Right kidney (tissue), 9 donors: Measurements from ENCODE around the gene TMEM233.
A peak's percentile ranks its signal among the peaks of the same experiment; 100 is the strongest.

Experiments
- DNase-seq: peaks from one replicate; pipeline ENCODE4 v3.0.0-alpha.2; 2016
- long read RNA-seq, 8 donors: transcript quantifications; one replicate each; lab custom pipeline, GENCODE V29; 2026

TMEM233 gene
- long read RNA-seq, donor 1, partial matches to known transcripts, result 0 of 1 reads
- long read RNA-seq, donor 1, other reads (novel, unspliced or antisense), result 0 of 1 reads
- long read RNA-seq, donor 2, partial matches to known transcripts, result 0 of 1 reads
- long read RNA-seq, donor 2, other reads (novel, unspliced or antisense), result 0 of 1 reads
- long read RNA-seq, donor 3, partial matches to known transcripts, result 0 of 1 reads
- long read RNA-seq, donor 3, other reads (novel, unspliced or antisense), result 0 of 1 reads
- long read RNA-seq, donor 4, partial matches to known transcripts, result 0 of 2 reads
- long read RNA-seq, donor 4, other reads (novel, unspliced or antisense), result 0 of 2 reads
- long read RNA-seq, donor 5, result 0 reads
- long read RNA-seq, donor 6, partial matches to known transcripts, result 0 of 1 reads
- long read RNA-seq, donor 6, other reads (novel, unspliced or antisense), result 0 of 1 reads
- long read RNA-seq, donor 7, partial matches to known transcripts, result 0 of 1 reads
- long read RNA-seq, donor 7, other reads (novel, unspliced or antisense), result 0 of 1 reads
- long read RNA-seq, donor 8, partial matches to known transcripts, result 0 of 1 reads
- long read RNA-seq, donor 8, other reads (novel, unspliced or antisense), result 0 of 1 reads

DNA sequence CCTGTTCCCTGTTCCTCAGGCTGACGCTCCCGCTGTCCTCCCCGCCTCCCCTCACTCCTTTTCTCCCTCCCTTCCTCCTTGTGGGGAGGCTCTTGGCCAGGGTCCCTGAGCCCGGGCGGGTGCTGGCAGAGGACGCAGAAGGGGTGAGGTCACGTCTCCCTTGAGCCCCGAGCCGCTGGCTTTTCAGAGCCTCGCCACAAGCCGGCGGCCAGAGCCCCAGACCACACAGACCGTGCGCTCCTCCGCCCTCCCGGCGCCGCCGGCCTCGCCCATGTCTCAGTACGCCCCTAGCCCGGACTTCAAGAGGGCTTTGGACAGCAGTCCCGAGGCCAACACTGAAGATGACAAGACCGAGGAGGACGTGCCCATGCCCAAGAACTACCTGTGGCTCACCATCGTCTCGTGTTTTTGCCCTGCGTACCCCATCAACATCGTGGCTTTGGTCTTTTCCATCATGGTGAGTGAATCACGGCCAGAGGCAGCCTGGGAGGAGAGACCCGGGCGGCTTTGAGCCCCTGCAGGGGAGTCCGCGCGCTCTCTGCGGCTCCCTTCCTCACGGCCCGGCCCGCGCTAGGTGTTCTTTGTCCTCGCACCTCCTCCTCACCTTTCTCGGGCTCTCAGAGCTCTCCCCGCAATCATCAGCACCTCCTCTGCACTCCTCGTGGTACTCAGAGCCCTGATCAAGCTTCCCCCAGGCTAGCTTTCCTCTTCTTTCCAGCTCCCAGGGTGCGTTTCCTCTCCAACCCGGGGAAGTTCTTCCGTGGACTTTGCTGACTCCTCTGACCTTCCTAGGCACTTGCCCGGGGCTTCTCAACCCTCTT, at the start of gene TMEM233:
Gene TMEM233, plus strand, starts transcription at position 197 of the 821 bp plus-strand sequence. Its CDS starts 75 bp downstream, at position 272.
- DNase-seq, result peak; percentile 29

DNA sequence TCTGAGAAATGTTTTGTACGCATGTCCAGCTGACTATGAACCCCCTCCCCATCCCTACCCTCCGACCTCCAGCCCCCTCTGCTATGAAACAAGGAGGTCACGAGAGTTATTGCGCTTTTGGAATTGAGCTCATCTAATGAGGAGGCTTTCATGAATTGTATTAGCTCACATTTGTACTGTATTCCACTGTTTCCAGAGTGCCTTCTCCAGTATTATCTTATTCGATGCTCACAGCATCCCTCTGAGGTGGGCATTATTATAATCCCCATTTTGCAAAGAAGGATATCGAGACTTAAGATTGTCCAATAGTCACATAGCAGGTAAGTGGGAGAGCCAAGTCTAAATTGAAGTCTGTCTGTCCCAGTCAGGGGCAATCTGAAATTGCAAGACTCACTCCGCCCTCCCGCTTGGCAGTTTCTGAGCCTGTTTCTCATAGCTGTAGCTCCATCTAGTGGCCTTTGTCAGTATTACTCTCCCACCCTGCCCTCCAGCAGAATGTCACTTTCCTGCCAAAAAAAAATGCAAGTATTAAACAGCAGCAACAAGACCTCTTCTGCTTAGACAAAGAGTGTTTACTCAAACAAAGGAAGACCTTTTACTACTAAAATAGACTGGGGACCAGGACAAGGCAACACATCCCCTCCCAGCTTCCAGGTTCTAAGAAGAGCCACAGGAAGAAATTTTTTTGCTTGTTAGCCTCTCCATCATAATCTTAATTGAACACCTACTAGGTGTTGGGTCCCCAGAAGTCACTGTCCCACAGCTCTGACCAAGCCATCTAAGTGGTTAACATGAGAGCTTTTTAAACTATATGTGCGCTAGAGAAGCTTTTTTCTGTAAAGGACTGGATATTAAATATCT, 48.6 kb upstream of the TMEM233 start:
- DNase-seq, result peak; percentile 39

DNA sequence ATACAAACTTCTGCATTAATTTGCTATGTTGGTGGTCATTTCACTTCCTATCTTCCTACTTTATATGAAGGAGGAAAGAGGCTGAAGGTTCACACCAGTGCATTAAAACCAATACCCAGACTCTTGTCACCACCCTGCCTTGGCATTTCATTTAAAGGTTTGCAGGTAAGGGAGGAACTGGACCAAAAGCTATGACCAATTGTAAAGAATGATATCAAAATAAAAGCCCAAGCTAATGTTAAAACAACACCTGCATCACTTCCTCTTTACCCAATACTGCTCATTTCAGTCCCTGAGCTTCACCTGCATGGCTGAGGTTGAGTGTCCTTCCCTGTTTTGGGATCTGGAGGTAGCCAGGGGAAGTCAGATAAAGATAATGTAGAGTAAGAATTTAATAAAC, 47.2 kb upstream of the TMEM233 start:
- no peak for DNase-seq

DNA sequence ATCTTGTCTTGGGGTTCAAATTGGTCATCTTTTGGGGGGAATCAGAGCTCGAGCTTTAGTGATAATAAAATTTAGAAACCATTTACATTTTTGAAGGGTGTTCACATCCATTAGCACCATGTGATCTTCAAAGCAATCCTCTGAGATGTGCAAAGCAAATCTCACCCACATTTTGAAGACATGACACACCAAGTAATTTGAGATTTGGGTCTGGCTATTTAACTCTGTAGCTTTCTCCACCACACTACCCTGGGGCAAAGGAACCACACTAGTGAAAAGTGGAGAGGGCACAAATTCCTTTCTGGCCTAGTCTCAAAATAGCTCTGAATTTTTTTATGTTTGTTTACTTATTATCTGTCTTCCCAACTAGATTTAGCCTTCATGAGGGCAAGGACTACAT, 46.6 kb upstream of the TMEM233 start:
- no peak for DNase-seq

DNA sequence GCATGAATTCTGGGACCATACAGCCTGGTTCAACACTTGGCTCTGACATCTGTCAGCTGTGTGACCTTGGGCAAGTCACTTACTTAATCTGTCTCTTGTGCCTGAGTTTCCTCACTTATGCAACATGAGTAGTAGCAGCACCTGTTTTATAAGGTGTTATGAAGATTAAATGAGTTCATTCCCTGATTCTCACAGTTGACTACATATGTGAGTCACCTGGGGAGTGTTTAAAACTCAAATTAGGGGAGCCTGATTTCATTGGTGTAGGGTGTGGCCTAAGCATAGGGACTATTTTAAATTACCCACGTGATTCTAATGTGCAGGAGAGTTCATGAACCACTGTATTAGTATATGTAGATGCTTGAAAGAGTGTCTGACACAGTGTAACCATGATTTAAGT, 36.7 kb upstream of the TMEM233 start:
- no peak for DNase-seq

DNA sequence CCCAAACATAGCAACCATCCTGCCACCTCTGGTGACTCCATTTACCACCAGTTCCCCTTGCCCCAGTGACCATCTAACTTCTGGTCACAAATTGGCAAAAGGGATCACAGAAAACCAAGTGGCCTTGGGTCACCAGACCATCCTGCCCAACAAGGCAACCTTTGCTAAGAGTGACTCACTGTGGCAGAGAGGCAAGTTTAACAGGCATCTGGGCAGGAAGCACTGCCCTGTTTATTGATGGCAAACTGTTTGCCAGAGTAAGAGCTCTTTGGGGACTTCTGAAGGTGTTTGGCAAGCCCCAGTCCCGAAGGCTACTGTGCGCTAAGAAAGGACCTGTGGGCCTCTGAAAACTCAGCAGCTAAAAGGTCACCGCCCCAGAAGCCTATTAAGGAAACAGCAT, 28.2 kb upstream of the TMEM233 start:
- DNase-seq, result no peak

DNA sequence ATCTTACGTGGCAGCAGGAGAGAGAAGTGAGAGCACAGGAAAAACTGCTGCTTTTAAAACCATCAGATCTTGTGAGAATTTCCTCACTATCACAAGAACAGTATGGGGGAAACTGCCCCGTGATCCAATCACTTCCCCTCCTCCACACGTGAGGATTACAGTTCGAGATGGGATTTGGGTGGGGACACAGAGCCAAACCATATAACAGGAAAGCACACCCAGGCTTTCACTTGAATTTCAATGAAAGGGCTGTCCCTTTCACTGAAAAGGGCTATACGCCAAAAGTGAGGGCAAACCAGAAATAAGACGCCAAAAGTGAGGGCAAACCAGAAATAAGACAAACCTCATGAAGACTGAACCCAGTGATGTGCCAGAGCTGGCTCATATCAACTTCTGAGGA, 22.8 kb upstream of the TMEM233 start:
- DNase-seq, result no peak

DNA sequence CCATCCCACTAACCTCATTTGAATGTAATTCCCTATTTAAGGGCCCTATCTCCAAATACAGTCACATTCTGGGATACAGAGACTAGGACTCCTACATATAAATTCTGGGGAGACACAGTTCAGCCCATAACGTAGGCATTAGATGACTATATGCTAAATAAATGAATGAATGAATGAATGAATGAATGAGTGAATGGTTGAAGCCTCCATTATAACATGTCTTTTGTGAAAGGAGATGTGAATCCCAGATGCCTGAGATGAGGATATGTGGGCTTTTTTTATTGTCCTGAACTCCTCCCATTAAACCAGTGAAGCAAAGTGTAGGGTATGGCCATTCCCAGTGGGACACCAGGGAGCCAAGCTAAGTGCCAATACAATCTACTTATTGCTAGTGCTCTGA, 20.5 kb upstream of the TMEM233 start:
- no peak for DNase-seq

DNA sequence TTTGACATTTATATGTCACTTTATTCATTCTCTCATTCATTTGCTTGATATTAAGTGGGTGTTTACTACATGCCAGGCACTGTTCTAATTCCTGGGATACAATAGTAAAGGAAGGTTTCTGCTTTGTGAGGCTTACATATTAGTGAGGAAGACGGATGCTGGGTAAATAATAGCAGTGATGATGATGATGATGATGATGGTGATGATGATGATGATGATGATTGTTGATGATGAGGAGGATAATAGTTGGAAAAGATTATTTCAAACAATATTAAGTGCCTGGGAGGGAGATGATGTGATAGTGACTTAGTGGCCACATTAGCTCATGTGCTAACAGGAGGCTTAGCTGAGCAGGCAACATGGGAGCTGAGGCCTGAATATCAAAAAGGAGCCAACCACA, 19.3 kb upstream of the TMEM233 start:
- DNase-seq, result no peak

DNA sequence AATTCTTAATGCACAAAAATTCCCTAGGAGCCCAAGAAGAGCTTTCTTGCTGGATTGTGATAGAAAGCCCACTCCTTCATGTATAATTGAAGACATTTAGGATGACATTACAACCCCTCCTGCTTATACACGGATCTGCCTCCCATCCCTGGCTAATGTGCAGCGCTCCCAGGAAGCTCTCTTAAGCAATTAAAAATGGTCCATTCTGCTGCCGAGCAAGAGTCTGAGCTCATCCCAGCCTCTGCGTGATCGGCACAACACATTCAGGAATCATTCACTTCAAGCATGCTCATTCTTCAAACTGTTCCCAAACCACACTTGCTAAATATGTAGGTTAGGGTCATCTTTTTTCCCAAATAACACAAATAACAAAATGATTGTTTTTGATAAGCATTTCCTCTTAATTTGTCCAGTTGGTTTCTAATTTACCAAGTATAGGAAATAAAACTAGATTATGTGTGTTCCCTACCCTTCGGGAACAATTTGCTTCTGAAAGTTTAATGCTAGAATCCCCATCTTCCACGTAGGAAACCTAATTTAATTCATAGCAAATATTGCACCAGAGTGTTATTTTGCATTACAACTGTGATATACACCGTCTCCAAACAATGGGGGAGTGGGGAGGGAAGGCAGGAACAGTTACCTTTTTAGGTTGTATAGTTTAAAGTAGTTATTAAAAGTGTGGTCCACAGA, 17.3 kb upstream of the TMEM233 start:
- DNase-seq, result no peak

DNA sequence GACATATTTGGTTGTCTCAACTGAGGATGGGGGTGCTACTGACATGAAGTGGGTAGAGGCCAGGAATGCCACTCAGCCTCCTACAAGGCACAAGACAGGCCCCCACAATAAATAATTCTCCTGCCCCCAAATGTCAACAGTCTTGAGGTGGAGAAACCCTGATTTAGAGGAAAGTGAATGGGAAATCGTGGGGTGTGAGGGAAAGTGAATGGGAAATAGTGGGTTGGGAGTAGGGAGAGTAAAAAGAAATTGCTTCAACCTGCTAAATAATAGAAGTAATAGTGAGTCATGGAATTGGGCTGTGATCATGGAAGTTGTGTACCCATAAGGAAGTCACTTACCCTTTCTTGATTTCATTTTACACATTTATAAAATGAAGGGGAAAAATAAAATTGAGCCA, 16.7 kb upstream of the TMEM233 start:
- no peak for DNase-seq

DNA sequence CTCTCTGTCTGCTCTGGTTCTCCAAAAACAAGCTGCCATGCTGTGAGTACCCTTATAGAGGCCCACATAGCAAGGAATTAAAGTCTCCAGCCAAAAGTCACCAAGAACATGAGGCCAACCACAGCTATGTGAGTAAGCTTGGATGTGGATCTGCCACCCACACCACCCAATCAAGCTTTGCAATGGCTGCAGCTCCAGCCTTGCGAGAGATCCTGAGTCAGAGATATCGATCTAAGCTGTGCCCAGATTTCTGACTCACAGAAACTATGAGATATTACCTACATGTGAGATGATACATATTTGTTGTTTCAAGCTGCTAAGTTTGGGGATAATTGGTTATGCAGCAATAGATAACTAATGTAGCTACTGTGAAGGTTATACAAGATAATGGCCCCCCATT, 15.5 kb upstream of the TMEM233 start:
- DNase-seq, result no peak

DNA sequence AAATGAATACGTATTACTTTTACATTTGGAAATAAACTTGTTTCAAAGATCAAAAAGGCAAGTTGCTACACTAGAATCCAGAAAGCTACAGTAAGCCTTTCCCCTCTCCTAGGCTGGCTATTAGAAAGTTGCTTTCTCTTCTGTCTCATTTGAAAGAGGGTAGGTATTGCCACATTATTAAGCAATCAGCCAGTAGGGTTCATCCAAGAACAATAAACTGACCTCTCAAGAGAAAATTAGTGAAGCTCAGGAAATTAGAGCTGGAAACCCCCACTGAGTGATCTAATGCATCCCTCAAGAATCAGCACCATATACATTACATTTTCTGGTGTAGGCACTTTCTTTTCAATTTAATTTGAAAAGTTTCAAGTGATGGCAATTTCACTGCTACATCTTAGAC, 4.5 kb upstream of the TMEM233 start:
- DNase-seq, result no peak

DNA sequence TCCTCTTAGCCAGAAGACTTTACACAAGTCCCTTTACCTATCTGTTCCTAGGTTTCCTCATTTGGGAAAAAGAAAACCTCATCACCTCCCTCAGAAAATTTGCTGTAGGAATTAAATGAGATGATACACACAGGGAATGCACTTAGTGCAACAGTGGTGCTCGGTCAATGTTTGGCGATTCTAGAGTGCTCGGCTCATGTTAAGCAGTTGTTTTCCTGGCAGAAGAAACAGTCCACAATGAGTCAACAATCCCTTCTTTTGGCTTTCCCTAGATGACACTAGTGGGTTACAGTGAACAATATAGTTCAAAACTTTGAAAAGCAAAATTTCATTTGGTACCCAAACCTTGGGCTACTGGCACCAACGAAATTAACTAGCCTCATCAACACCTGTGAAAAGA, 3.9 kb upstream of the TMEM233 start:
- no peak for DNase-seq

DNA sequence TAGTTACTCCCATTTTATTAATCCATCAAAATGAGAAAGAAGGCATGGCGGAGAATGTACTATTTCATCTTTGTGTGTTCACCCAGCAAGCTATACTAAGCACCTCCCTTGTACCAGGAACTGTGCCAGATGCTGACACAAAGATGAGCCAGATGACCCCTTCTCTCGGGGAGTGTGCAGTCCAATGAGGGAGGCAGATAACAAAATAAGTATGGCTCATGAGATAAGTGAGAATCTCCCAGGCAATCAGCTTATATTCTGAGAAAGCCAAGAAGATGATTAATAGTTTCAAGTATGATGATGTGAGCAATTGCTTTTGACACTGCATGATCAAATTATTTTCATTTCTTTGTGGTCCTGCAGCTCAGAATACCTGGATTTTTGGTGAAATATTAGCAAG, 1.3 kb upstream of the TMEM233 start:
- no peak for DNase-seq

DNA sequence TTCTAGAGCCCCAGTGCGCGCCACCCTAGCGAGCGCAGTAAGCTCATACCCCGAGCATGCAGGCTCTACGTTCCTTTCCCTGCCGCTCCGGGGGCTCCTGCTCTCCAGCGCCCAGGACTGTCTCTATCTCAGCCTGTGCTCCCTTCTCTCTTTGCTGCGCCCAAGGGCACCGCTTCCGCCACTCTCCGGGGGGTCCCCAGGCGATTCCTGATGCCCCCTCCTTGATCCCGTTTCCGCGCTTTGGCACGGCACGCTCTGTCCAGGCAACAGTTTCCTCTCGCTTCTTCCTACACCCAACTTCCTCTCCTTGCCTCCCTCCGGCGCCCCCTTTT, 791 bp downstream of the TMEM233 start:
- peak; percentile 12 for DNase-seq

DNA sequence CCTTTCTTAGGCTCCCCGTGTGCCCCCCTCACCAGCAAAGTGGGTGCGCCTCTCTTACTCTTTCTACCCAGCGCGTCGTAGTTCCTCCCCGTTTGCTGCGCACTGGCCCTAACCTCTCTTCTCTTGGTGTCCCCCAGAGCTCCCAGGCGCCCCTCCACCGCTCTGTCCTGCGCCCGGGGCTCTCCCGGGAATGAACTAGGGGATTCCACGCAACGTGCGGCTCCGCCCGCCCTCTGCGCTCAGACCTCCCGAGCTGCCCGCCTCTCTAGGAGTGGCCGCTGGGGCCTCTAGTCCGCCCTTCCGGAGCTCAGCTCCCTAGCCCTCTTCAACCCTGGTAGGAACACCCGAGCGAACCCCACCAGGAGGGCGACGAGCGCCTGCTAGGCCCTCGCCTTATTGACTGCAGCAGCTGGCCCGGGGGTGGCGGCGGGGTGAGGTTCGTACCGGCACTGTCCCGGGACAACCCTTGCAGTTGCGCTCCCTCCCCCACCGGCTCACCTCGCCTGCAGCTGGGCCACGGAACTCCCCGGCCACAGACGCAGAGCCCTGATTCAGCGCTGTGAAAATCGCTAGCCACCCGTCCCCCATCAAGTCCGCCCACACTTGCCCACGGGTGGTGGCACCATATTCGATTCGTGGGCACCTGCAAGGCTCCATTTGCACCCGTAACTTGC, 1.3 kb downstream of the TMEM233 start:
- DNase-seq, result peak; percentile 37

DNA sequence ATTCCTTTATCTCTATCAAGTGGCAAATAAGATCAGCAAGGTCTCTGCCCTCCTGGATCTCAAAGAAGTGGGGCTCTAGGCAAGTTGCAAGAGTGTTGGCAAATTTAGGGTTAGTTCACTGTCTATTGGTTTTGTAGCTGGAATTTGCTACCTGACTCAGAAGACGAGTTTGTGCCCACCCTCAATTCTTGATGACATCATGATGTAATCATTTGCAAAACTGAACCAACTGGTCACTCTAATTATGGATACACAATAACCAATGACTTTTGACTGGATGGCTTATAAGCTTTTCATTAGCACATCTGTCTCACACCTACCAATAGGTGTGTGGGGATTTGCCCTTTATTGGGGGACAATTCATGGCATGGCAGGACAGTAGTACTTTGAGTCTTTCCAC, 4.6 kb downstream of the TMEM233 start:
- no peak for DNase-seq

DNA sequence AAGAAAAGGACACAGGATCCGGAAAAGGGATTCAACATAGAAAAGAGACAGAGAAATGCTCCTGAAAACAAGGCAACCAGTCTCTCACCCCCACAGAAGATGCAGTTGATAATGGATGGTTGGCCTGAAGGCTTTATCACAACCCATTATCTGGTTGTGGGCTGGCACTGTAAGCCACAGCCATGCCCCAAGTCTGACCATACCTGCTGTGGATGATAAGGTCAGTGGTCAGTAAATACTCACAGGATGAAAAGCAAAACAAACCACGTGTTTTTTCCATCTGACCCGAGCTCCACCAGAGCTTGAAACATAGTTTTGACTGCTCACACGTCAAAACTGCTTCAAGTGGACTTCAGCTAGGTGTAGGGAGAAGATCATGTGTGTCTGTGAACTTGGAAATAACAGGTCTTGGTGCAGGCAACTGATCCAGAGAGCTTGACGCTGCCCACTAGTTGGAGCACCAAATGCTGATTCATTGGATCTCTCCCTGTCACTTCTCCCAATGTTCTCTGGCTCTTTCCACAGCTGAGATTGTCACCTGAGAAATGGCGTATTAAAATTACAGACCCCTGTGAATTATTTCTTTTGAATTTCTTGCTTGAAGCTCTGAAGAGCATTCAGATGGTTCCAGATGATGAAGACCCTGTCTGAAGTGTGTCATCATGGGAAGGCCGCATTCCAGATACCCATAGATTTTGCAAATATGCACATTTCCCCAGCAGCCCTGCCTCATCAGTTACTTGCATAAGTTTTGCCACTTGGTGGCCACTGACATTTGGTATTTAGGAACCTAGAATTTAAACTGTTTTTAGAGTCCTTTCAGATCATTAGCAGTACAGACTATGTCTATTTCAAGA, 8.5 kb downstream of the TMEM233 start:
- DNase-seq, result no peak

DNA sequence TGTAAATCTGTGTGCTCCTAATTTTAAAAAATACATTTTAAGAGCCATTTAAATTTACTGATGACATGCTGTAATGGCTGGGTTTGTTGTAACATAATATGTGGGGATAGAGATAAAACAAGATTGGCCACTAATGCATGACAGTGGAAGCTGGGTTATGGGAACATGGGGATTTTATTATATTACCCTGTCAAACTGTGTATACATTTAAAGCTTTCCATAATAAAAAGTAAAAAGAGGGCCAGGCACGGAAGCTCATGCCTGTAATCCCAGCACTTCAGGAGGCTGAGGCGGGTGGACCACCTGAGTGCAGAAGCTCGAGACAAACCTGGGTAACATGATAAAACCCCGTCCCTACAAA, 9.1 kb downstream of the TMEM233 start:
- no peak for DNase-seq
